HG03175 (cell line): ENCODE measurements around the gene OGFOD2.
"Not testable (repeated sequence)": the region's sequence is repeated elsewhere in the genome, so short reads cannot be mapped to it uniquely, and the experiment has no call there.

Experiments
- ATAC-seq: cut with Tn5 transposase; IDR thresholded peaks from one replicate; pipeline ENCODE4 v1.9.1; 2021; ENCODE audit warnings: mild to moderate bottlenecking, moderate library complexity; ENCODE audit not compliant: unreplicated experiment

OGFOD2 gene

DNA sequence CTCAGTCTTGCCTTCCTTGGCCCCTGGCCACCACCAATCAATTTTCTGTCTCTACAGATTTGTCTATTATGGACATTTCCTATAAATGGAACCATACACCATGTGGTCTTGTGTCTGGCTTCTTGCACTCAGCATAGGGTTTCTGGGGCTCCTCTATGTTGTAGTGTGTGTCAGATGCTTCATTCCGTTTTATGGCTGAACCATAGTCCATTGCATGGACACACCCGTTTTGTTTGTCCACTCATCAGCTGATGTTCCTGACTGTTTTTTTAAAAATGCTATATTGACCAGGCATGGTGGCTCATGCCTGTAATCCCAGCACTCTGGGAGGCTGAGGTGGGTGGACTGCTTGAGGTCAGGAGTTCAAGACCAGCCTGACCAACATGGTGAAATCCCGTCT, 26.4 kb downstream of the OGFOD2 start:
- ATAC-seq, result no peak

DNA sequence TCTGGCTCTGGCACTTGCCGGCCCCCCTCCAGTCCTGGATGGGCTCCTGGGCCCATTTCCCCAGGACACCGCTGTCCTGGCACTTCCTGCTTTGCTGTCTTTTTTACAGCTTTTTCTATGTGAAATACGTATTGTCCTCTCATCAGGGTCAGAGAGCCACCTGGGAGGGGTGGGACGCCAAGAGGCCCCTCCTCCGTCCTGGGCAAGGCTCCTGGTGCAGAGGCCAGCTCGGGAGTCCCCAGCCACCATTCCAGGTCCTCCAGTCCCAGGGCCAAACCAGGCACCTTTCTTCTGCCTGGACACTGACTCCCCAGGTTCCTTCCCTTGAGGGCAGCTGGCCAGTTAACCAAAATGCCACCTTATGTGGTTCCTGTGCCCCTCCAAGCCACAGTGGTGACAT, 28.2 kb downstream of the OGFOD2 start:
- no peak for ATAC-seq

DNA sequence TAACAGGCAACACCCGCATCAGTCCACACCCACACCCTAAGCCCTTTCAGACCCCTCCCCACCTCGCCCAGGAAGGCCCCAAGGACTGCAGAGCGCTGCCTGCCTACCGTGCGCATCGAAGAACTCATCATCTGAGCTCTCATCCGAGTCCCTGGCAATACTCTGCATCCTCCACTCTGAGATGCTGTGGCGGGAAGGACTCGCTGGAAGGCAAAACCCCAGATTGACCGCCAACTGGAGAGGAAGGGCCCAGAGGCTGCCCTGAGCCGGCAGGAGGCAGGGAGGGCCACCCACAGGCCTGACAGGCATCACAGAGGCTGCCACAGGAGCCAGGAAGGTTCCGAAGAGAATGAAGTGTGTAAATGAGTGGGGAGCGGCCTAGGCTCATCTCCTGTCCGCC, 29.2 kb downstream of the OGFOD2 start:
- ATAC-seq, result no peak

DNA sequence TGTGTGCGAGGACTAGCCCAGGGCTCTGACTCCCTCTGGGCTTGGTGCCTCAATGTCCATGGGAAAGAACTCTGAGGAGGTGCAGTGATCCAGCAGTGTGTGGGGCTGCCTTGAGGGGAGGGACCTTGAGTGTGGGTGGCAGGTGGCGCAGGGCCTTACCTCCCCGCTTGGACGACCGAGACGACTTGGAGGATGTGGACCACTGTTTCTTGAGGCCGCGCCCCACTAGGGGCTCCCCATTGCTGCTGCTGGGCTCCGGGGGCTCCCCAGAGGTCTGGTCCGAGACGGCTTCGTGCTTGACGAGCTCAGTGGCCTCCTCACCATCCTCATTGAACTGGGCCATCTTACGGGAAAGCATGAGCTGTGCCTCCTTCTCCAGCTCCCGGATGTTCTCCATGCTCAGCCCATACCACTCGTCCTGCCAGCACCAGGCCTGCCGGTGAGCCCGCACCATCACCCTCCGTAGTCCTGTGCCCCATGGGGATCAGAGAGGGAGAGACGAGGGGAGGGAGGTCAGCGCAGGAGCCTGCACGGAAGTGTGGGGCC, 30.1 kb downstream of the OGFOD2 start:
- ATAC-seq, result no peak

DNA sequence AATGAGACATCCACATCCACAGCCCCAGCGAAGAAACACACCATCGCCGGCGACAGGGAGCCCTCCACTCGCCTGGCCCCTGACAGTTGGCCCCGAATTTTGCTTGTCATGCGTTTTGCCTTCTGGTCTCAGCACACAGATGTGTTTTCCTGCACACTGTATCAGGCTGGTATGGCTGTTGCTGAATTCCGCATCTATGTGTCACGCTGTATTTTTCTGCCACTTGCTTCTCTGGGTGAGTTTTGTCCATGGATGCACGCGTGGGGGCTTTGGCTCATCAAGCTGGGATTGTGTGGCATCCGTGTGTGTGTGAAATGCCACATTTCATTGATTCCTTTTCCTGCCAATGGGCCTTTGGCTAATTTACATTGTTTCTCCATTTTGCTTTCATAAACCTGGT, 31.9 kb downstream of the OGFOD2 start:
- no peak for ATAC-seq

DNA sequence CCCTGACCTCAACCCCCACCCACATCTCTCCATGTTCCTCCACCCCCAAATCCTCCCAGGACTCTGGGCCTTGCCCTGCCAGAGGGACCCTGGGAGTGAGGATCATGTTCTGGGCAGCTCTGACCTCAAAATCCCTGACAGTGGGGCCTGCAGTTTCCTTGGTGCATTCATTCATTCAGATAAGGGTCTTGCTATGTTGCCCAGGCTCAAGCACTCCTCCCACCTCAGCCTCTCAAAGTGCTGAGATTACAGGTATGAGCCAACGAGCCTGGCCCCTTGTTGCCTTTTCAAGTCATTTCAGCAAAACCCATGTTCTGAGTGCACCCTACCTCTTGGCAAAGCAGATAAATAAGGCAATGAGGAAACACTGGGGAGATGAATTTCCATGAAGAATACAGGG, 35.1 kb downstream of the OGFOD2 start:
- ATAC-seq, result no peak

DNA sequence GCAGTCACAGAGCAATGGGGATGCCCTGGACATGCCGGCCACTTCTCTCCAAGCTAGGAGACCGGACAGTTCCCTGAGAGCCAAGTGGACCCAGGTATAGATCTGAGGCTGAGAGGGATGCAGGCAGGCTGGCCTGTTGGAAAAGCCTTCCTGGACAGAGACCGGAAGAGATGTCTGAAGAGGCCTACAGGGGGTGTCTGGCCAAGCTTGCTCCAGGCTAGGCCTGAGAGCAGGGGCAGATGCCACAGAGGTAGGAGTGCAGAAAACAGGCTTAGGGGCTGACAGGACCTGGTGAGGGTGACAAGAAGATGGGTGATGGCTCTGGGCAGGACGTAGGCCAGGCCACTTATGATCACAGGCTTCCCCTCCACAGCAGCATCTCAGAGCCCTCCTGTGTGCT, 35.6 kb downstream of the OGFOD2 start:
- no peak for ATAC-seq

DNA sequence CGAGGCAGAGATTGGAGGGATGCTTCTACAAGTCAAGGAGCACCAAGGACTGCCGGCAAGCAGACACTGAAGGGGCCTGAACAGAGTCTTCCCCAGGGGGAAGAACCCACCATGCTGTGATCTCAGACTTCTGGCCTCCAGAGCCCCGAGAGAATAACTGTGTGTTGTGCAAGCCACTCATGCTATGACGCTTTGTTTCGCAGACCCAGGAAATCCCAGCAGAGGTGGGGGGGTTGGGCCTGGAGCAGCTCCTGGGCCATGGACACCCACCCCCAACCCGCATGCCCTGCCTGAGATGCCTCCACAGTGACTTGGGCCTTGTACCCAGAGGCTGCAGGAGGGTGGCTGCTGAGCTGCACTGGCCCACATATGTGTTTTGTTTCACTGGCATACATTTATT, 36.7 kb downstream of the OGFOD2 start:
- ATAC-seq, result no peak

DNA sequence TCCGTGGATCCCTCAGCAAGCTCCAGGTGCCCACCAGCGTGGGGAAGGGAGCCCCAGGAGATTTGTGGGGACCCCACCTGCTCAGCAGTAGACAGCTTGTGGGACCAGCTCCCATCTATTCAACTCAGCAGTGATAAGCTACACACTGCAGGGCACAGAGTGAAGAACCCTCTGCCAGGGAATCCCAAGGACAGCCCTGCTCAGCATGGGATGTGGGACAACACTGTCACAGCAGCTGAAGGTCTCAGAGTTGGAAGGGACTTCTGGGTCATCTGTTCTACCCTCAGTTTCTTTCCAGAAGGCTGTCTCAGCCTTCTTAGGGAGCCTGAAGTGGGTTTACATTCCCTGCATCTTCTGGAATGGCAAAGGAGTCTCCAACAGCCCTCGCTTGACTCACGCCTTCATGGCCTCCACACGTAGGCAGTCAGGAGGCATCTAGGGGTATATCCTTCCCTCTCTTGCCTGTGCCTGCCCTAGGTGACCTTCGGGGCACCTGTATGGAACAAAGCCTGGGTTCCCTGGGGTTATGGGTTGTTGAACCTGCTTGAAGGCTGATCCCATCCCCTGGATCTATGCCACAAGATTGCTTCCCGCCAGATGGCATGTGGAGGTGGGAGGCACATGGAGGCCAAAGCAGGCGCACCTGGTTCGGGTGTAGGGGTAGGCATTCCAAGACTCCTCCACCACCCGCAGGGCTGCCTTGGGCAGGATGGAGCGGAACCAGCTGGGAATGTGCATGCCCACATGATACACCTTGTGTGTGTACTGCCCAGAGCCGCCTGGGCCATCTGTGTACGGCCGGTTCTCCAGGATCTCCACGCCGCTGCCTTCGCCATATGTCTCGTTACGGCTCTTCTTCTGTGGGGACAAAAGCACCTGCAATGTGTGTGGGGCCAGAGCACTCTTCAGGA, 38.4 kb downstream of the OGFOD2 start:
- no peak for ATAC-seq

DNA sequence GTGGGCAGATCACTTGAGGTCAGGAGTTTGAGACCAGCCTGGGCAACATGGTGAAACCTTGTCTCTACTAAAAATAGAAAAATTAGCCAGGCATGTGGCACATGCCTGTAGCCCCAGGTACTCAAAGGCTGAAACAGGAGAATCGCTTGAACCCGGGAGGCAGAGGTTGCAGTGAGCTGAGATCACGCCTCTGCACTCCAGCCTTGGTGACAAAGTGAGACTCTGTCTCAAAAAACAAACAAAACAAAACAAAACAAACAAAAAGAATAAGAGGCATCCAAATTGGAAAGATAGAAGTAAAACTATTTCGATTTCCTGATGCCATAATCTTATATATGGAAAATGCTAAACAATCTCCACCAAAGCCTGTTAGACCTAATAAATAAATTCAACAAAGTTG, 39.4 kb downstream of the OGFOD2 start:
- not testable (repeated sequence) for ATAC-seq

DNA sequence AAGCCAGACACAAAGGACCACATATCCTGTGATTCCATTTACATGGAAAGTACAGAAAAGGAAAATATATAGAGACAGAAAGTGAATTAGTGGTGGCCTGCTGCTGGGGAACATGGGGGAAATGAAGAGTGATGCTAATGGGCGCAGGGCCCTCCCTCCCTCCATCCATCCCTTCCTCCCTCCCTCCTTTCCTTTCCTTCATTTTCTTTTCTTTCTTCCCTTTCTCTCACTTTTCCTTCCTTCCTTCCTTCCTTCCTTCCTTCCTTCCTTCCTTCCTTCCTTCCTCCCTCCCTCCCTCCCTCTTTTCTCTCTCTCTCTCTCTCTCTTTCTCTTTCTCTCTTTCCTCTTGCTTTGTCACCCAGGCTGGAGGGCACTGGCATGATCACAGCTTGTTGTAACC, 42.7 kb downstream of the OGFOD2 start:
- ATAC-seq, result no peak

DNA sequence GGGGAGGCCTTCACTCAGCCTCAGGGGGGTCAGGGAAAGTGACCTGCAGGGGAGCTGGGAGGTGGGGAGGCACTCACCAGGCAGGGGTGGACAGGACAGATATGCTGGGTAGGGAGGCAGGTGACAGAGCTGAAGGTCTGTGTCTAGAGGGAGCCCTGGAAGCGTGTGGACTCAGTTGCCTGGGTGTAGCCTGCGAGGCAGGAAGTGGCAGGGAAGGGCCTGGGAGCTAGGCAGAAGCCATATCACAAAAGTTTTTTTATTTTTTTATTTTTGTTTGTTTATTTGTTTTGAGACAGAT, 44.7 kb downstream of the OGFOD2 start:
- no peak for ATAC-seq

DNA sequence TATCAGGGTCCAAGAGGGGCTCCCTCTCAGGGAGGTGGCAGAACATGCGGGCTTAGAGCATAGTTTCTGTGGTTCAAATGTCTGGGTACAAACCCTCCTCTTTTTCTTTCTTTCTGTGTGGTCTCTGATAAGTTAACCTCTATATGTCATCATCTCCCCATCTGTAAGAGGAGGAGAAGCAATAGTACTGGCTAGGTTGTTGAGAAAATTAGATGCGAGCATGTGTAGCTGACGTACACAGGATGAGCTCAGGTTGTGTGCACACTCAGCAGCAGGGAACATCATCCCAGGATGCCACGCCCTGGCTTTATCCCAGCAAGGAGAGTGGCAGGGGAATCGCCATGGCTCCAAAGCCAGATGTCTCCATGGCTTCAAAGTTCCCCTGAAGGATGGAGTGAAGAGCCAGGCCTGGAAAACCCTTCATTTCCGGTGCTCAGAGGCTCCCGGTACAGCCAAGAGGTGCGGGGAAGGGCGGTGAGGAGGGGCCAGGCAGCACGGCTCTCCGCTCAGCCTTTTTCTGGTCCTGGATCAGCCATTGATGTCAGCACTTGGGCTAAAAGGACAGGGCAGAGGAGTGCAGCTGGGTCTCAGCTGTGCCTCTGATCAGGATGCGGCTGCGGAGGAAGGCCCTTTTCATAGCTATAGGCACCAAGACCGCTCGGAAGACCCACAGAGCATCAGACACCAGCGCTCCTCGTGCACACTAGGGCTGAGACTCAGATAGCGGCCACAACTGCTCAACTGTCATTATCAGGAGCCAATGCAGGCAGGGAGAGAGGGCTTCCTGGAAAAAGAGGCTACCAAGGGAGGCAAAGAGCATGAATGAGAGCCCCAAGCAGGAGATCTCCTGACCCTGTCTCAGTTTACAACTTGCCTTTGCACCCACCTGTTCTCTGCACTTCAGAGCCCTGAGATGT, 46.9 kb downstream of the OGFOD2 start:
- no peak for ATAC-seq

DNA sequence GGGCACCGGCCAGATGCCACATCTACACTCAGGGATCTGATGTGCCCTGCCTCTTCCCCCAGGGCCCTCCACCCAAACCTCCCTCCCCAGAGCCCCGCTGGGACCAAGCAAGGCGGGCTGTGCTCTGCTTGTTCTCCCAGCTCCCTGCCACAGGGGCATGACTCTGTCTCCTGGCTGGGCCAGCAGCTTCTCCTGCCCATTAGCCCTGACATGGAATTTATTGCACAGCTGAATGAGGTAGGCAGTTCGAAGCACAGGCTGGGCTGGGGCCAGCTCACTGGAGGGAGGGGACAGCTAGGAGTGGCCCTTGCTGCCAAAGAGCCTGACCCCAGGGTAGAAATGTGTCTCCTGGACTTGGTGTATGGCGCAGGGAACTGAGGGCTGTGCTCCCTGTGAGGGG, 47.8 kb downstream of the OGFOD2 start:
- ATAC-seq, result no peak

DNA sequence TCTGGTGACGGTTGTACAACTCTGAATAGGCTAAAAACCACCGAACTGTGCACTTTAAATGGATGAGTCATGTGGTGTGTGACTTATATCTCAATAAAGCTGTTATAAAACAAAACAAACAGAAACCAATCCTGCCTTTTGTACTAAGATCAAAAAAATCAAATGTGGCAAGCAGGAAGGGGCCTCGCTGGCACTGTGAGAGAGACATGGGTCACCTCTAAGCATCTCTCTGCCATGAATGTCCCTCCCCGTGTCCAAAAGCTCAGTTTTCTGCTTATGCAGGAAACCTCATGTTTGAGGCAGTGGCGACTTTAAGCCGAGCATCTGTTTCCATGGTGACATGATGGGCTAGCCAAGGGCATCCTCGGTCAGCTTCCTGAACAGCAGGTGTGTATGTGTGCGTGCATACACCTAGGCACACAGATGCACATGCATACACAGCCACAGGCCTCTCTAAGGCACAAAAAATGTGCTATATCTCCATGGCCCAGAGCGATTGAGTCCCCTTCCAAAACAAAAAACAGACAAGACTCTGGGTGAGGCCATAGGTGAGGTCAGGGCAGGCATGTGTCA, 49.9 kb downstream of the OGFOD2 start:
- no peak for ATAC-seq

DNA sequence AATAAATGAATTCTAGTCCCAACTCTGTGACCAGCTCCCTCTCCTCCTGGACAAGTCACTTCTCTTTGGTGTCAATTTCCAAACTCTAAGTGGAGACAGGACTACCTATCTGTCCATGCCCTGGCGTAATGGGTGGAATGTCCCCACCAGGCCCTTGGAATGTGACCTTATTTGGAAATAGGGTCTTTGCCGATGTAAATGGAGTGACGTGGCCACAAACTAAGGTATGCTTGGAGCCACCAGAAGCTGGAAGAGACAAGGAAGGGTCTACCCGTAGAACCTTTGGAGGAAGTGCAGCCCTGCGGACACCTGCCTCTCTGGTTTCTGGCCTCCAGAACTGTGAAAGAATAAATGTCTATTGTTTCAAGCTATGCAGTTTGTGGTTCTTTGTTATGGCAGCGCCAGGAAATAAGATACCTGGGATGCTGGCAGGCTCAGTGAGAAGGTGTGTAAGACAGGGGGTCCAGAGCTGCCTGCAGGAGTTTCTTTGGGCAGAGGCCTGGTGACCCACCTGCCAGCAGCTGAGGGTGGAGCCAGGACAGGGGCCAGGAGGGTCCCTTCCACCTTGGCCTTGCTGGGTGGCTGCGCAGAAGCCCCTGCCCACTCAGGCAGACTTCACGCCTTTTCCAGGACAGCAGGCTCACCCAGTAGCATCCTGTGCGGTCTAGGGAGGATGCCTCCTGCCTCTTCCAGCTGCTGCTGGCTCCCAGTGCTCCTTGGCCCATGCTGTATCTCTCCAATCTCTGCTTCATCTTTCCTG, 51.2 kb downstream of the OGFOD2 start:
- ATAC-seq, result no peak

DNA sequence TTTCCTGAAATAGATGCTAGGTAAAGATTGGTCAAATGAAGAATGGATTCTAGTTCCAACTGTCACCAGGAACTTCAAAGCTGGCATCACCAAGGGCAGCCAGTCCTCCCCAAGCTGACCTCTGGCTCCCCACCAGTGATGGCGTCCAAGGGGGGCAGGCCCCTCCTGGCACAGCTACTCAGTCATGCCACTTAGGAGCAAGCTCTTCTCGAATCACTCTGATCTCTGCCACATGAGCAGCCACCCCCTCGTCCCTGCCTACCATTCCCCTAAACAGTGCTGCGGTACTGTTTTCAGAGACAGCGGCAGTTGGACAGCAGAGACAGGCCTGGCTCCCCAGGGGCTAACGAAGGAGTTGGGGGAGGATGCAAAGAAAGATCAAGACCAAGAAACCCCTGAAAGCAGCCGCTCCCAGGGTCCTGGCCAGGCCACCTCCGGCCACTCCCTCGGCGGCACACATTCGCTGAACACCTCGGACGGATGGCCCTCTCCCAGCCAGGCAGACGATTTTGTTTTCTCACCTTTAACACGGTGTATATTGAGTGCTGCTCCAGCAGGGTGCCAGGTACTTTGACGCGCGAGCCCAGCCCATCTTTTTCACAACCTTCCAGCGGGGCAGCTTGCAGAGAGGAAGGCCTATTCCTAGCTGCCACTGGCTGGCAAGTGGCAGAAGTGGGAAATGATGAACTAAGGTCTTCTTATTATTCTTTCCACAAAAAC, 52.8 kb downstream of the OGFOD2 start:
- no peak for ATAC-seq

DNA sequence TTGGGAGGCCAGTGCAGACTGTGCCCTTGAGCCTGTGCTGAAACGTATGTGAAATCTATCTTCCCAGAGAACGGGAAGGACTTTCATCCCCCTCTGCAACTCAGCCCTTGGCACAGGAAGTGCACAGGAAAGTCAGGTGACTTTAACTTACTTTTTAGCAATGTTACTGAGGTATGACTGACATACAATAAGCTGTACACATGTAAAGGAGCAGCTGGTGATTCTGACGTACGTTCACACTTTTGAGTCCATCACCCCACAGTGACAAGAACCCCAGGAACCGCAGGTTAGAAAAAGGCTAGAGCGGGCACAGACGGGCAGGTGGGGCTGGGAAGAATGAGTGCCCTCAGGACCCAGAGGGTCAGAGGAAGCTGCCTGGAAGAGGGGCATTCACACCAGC, 53.4 kb downstream of the OGFOD2 start:
- no peak for ATAC-seq

DNA sequence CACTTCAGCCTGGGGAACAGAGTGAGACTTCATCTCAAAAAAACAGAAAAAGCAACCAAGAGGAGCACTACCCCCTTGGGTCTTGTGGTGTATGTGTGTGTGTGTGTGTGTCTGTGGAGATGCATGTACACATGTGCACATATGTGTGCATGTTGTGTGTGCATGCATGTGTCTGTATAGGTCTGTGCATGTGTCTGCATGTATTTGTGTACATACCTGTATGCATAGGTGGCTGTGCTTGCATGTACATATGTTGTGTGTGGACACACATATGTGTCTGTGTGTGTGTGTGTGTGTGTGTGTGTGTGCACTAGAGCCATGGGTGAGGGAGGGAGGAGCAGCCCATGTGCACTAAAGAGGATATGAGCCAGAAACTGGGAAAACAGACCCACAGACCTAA, 54.5 kb downstream of the OGFOD2 start:
- ATAC-seq, result no peak
